Activated naive CD8-positive, alpha-beta T cell treated with anti-CD3 and anti-CD28 coated beads, Interleukin-2, amount 10 ng/mL, durations not matched to agents 7 days and 5 days (primary cell): Measurements from ENCODE around the gene SLC17A9. TPM values are rescaled to one million over a fixed set of nuclear protein-coding genes. Genes with fewer than 3 reads are reported as not detected.
"Not testable (repeated sequence)": the region's sequence is repeated elsewhere in the genome, so short reads cannot be mapped to it uniquely, and the experiment has no call there.

Experiments used
- ATAC-seq: fragments of 150-1000 bp; cut with Tn5 transposase; one replicate; pipeline ENCODE4 v1.10.0; 2021; ENCODE audit warnings: low read depth, moderate library complexity
- POLR2A ChIA-PET: fragments of 350-600 bp; sonication (Branson Sonifier 250); formaldehyde crosslinking; loops from one replicate; lab custom pipeline; 2021; ENCODE audit warnings: antibody characterized with exemption; lab: Charles Lee
- DNase-seq: peaks from one replicate; pipeline ENCODE4 v3.0.0; 2021
- H3K27ac Mint-ChIP-seq: one replicate; pipeline ENCODE4 v1.8.0; 2022; ENCODE audit warnings: mild to moderate bottlenecking, mixed read lengths
- H3K27me3 Mint-ChIP-seq: one replicate; pipeline ENCODE4 v1.8.0; 2022; ENCODE audit warnings: mild to moderate bottlenecking, moderate library complexity, mixed read lengths
- H3K36me3 Mint-ChIP-seq: one replicate; pipeline ENCODE4 v1.8.0; 2021; ENCODE audit warnings: mild to moderate bottlenecking, mixed read lengths
- H3K4me1 Mint-ChIP-seq: one replicate; pipeline ENCODE4 v1.8.0; 2021; ENCODE audit warnings: mixed read lengths
- H3K4me3 Mint-ChIP-seq: one replicate; pipeline ENCODE4 v1.8.0; 2022; ENCODE audit warnings: mild to moderate bottlenecking, moderate library complexity, mixed read lengths
- H3K9me3 Mint-ChIP-seq: one replicate; pipeline ENCODE4 v1.8.0; 2021; ENCODE audit warnings: mixed read lengths
- total RNA-seq, 2 experiments: library from RNA; stranded (reverse); gene quantifications; one replicate each; pipeline ENCODE4 v1.2.3, GENCODE V29; 2021

Gene SLC17A9
- total RNA-seq, 2 experiments from 2014 or later: 40.9 to 43.5 TPM

- no peak overlapping the region for H3K4me3 Mint-ChIP-seq
- ATAC-seq: no peak
- DNase-seq: no peak
- peaks cover 20% of the 10 kb centered on the region for H3K4me1 Mint-ChIP-seq
- peak overlapping the region; percentile 65 for H3K27ac Mint-ChIP-seq
- H3K9me3 Mint-ChIP-seq: no peaks in the 10 kb centered on the region
- peaks cover 5% of the 10 kb centered on the region for H3K36me3 Mint-ChIP-seq
- POLR2A ChIA-PET: no interaction called here
- H3K27me3 Mint-ChIP-seq: no peaks in the 10 kb centered on the region
These were observed 4.9 kb downstream of the SLC17A9 start for GRCh38 chr20:62957136-62958117.

DNA sequence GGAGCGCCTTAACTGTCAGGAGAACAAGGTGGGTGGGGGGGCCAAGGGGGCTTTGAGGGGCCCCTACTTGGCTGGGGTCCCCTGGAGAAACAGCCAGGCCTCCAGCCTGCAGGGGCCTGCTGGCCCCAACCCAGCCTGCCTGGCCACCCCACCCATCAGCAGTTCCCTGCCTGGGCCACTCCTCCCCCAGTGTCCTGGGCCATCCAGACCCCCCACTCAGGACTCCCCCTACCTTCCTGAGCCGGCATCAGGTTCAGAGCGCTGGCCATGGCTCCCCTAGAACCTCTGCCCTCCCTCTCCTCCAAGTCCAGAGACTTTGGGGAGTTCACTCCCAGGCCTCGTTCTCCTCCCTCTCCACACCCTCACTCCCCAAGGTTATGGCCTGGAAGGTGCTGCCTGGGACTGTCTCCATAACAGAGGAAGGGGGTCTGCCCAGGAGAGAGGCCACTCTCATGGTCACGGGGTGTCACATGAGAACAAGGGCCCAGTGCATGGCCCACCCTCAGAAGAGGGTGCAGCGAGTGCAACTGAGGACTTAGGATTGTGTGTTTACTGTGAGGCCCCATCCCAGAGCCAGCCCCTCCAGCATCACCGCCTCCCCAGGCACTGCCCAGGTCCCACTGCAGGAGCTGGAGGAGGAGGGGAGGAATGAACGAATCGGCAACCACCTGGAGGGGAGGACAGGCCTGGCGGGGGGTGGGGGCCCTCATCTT, 6.0 kb downstream of the SLC17A9 start:
- POLR2A ChIA-PET: interaction anchor here (1.1 kb wide), 1 partner anchor 31 kb away, joined by 4 read pairs; no protein-coding TSS in a partner anchor

GRCh38 chr20:62959101-62959971, 6.8 kb downstream of the SLC17A9 start:
- H3K36me3 Mint-ChIP-seq: peaks cover 5% of the 10 kb centered on the region
- H3K4me3 Mint-ChIP-seq: no peak overlapping the region
- peak overlapping the region; percentile 13 for H3K27ac Mint-ChIP-seq
- no peaks in the 10 kb centered on the region for H3K9me3 Mint-ChIP-seq
- POLR2A ChIA-PET: interaction anchor here (0.6 to 1.2 kb wide), 4 partner anchors 12 to 324 kb away, joined by 3 to 4 read pairs (median 4); no protein-coding TSS in a partner anchor
- no peaks in the 10 kb centered on the region for H3K27me3 Mint-ChIP-seq
- ATAC-seq: peak; percentile 37
- DNase-seq: no peak
- H3K4me1 Mint-ChIP-seq: peaks cover 17% of the 10 kb centered on the region

More for the DNA sequence above, 6.0 kb downstream of the SLC17A9 start:
- Mint-ChIP-seq H3K4me1 (peaks cover 20% of the 10 kb centered on the region), H3K4me3 (no peak overlapping the region), H3K9me3 (no peaks in the 10 kb centered on the region), H3K27me3 (no peaks in the 10 kb centered on the region), H3K27ac (no peak overlapping the region), H3K36me3 (peaks cover 5% of the 10 kb centered on the region)
- no peak for DNase-seq
- no peak for ATAC-seq

GRCh38 chr20:62959998-62960436, 7.5 kb downstream of the SLC17A9 start:
- POLR2A ChIA-PET: interaction anchor here (0.6 to 1.2 kb wide), 3 partner anchors 11 to 324 kb away, joined by 3 to 4 read pairs (median 3); no protein-coding TSS in a partner anchor
- H3K27ac Mint-ChIP-seq: peak overlapping the region; percentile 13

DNA sequence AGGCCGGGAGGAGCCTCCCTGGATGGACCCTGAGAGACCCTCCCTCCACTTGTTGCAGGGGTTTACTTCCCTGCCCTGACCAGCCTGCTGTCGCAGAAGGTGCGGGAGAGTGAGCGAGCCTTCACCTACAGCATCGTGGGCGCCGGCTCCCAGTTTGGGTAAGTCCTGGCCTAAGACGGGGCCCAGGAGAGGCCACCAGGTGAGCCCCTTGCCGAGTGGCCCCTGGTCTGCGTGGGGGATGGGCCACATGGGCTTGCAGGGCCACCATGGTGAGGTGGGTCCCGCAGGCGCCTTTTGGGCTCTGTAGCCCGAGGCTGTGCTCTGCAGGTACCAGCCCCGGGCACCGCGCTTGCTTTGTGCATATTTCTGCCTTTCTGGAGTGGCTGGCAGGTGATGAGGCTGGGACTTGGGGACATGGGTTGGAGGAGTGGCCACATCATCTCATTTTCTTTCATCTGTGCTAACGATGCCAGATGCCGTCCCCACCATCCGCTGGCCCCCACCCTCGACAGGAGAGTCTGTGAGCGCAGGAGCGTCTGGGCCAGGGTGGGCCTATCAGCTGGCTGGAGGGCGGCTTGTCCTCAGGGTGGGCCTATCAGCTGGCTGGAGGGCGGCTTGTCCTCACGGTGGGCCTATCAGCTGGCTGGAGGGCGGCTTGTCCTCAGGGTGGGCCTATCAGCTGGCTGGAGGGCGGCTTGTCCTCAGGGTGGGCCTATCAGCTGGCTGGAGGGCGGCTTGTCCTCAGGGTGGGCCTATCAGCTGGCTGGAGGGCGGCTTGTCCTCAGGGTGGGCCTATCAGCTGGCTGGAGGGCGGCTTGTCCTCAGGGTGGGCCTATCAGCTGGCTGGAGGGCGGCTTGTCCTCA, 8.2 kb downstream of the SLC17A9 start:
- H3K4me1 Mint-ChIP-seq: peaks cover 12% of the 10 kb centered on the region
- not testable (repeated sequence) for H3K36me3 Mint-ChIP-seq, ATAC-seq, H3K27ac Mint-ChIP-seq, H3K4me3 Mint-ChIP-seq, DNase-seq, H3K9me3 Mint-ChIP-seq, H3K27me3 Mint-ChIP-seq
- POLR2A ChIA-PET: interaction anchor here (1.1 kb wide), 1 partner anchor 12 kb away, joined by 3 read pairs; no protein-coding TSS in a partner anchor

More at GRCh38 chr20:62959998-62960436, 7.5 kb downstream of the SLC17A9 start:
- ATAC-seq: no peak
- no peak for DNase-seq
- Mint-ChIP-seq H3K9me3 (no peaks in the 10 kb centered on the region), H3K4me1 (peaks cover 12% of the 10 kb centered on the region), H3K36me3 (peaks cover 5% of the 10 kb centered on the region), H3K4me3 (no peak overlapping the region), H3K27me3 (no peaks in the 10 kb centered on the region)

- DNase-seq (no peak), ATAC-seq (no peak)
- Mint-ChIP-seq H3K4me3 (no peak overlapping the region), H3K9me3 (no peaks in the 10 kb centered on the region), H3K4me1 (peaks cover 12% of the 10 kb centered on the region), H3K36me3 (peaks cover 7% of the 10 kb centered on the region), H3K27me3 (no peaks in the 10 kb centered on the region), H3K27ac (no peak overlapping the region)
- POLR2A ChIA-PET: no interaction called here
These were observed 8.8 kb downstream of the SLC17A9 start for GRCh38 chr20:62961310-62961783.

DNA sequence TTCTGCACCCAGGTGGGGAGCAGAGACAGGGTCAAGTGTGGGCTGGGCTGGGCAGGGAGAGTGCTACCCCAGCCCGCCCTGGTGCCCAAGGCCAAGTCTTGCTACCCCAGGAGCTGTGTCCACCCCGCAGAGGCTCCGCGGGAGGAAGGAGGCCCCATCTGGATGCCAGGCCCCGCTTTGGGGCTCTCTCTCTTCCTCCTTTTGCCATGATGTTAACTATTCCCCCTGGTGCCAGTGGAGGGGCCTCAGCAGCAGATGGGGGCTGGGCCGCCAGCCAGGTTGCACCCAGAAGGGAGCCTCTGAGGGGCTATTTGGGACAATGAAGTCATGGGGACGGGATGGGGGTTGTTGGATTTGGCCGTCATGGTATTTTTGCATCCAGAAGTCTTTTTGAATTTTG, 9.3 kb downstream of the SLC17A9 start:
- ATAC-seq (no peak), DNase-seq (no peak)
- POLR2A ChIA-PET: no interaction called here
- H3K27ac Mint-ChIP-seq: no peak overlapping the region
- peaks cover 12% of the 10 kb centered on the region for H3K4me1 Mint-ChIP-seq
- no peak overlapping the region for H3K4me3 Mint-ChIP-seq
- no peaks in the 10 kb centered on the region for H3K27me3 Mint-ChIP-seq
- peaks cover 7% of the 10 kb centered on the region for H3K36me3 Mint-ChIP-seq
- no peaks in the 10 kb centered on the region for H3K9me3 Mint-ChIP-seq

DNA sequence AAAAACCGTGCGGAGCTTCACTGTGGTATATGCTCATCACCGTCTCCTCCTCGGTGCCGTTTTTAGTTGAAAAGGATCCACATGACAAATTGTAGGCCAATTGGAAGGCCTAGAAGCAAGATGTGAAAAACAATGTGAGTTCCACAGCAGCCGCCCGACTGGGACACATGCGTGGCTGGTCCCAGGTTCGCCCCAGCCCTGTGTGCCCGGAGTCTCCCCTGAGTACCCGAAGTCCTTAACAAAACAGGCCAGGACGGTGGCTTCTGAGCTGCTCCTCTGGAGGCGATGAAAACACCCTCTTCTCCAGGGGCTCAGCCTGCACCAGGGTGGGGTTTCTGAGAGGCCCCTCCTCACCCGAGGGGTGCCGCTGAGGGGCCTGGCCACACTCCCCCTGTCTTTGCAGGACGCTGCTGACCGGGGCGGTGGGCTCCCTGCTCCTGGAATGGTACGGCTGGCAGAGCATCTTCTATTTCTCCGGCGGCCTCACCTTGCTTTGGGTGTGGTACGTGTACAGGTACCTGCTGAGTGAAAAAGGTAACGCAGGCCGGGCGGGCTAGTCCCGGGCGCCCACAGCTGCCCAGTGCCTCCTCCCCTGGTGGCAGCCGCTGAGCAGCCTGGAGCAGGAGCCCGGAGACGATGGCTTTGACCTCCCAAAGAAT, 9.8 kb downstream of the SLC17A9 start:
- Mint-ChIP-seq H3K4me3 (no peak overlapping the region), H3K4me1 (peaks cover 12% of the 10 kb centered on the region), H3K36me3 (peaks cover 6% of the 10 kb centered on the region), H3K9me3 (no peaks in the 10 kb centered on the region), H3K27ac (no peak overlapping the region), H3K27me3 (no peaks in the 10 kb centered on the region)
- POLR2A ChIA-PET: no interaction called here
- ATAC-seq: no peak
- DNase-seq: no peak

DNA sequence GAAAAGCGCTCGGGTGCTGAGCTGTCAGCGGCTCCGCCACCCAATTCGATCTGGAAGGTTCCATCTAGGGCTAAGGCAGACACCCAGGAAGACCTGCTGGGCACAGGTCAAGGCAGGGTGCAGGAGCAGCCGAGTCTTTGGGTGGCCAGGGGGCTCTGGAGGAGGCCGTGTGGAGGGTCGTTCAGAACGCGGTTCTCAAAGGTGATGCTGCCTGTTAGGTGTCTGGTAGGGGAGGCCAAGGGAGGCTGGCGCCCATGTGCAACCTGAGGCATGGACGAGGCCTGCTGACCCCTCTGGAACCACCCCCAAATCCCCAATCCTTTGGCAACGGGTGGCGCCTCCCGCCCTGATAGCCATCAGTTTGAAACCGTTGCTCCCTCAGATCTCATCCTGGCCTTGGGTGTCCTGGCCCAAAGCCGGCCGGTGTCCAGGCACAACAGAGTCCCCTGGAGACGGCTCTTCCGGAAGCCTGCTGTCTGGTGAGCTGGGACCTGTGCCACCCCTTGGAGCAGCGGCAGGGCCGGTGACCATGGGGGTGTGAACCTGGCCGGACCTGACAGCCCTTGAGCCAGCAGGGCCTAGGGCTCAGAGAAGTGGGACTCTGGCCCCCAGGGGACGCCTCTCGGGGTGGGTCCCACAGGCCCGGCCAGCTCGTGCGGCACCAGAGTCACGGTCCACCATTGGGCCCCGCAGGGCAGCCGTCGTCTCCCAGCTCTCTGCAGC, 10.5 kb downstream of the SLC17A9 start:
- Mint-ChIP-seq H3K36me3 (peaks cover 4% of the 10 kb centered on the region), H3K4me3 (no peak overlapping the region), H3K9me3 (no peaks in the 10 kb centered on the region), H3K4me1 (peaks cover 12% of the 10 kb centered on the region), H3K27me3 (no peaks in the 10 kb centered on the region), H3K27ac (no peak overlapping the region)
- ATAC-seq: no peak
- POLR2A ChIA-PET: no interaction called here
- no peak for DNase-seq

DNA sequence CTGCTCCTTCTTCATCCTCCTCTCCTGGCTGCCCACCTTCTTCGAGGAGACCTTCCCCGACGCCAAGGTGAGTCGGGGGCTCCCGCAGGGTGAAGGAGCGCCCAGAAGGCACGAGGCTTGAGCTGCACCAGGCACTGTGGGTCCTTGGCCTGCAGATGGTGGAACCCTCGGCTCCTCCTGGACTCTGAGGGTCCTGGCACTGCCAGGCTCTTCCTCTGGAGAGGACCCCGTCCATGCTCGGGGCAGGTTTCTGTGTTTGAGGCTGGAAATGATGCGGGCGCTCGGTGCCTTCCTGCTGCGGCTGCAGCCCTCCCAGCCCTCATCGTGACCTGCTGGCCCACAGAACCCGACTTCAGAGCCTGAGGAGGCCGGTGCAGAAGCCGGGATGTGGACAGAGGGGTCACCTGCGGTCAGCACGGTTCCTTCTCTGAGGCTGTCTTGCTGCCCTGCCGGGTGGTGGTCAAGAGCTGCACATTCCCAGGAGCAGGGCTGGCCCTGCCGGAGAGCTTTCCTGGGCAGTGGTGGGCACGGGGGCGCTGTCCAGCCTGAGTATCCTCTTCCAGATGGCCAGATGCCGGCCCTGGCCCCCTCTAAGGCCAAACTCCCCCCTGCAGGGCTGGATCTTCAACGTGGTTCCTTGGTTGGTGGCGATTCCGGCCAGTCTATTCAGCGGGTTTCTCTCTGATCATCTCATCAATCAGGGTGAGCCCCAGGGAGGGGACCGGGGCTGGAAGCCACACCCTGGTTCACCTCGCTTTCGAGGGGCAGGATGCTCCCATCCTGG, 11.3 kb downstream of the SLC17A9 start:
- peaks cover 4% of the 10 kb centered on the region for H3K36me3 Mint-ChIP-seq
- no peak overlapping the region for H3K4me3 Mint-ChIP-seq
- peaks cover 8% of the 10 kb centered on the region for H3K4me1 Mint-ChIP-seq
- POLR2A ChIA-PET: interaction anchor here (1.1 kb wide), 1 partner anchor 9 kb away, joined by 3 read pairs; no protein-coding TSS in a partner anchor
- H3K27me3 Mint-ChIP-seq: no peaks in the 10 kb centered on the region
- ATAC-seq: no peak
- no peak overlapping the region for H3K27ac Mint-ChIP-seq
- DNase-seq: no peak
- no peaks in the 10 kb centered on the region for H3K9me3 Mint-ChIP-seq
